Right ventricle myocardium inferior (tissue), 1 donor: Measurements from ENCODE around the gene RNF152. TPM values are rescaled to one million over a fixed set of nuclear protein-coding genes. Genes with fewer than 3 reads are reported as not detected.
"Not testable (repeated sequence)": the region's sequence is repeated elsewhere in the genome, so short reads cannot be mapped to it uniquely, and the experiment has no call there.

Source experiments
- ATAC-seq: fragments of 200-7000 bp; cut with Tn5 transposase; one replicate; pipeline ENCODE4 v1.9.1; 2020; ENCODE audit warnings: mild to moderate bottlenecking, moderate library complexity
- DNase-seq: peaks from one replicate; pipeline ENCODE4 v3.0.0; 2021; ENCODE audit errors: missing footprints
- intact Hi-C: fragments of 100-400 bp; cut with DNase I; formaldehyde crosslinking; loops from one replicate; pipeline ENCODE4 v1.11.0; 2022
- total RNA-seq: library from RNA; stranded (reverse); fragmentation: NEBNext Ultra II Directional; extraction: Animal tissue kit (Norgen Biotek cat#: 25700); gene quantifications from one replicate; pipeline ENCODE4 v1.2.1, GENCODE V29; 2021
- donor health status: DM: no; HTN: yes; CAD: no; lungs with severe emphysema.

Gene RNF152
- total RNA-seq, 1 donor from 2014 or later, result 12.6 TPM

DNA sequence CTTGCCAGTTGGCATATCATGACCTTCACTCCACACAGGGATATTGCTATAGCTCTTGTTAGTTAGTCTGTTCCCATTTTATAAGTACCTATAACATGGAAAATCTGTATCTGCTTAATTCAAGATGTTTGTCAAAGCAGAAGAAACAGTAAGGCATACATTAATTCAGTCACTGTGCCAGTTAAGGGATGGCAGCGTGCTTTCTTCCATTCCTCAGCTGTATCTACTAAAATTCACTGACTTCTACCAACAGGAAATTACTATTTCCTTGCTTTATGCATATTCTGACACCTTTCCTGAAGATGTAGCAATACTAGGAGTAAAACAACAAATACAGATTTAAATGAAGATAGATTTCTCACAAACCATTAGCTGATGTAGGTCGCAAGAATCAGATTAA, 59.9 kb downstream of the RNF152 start:
- intact Hi-C loops, result no loop called here
- DNase-seq (no peak), ATAC-seq (no peak)

DNA sequence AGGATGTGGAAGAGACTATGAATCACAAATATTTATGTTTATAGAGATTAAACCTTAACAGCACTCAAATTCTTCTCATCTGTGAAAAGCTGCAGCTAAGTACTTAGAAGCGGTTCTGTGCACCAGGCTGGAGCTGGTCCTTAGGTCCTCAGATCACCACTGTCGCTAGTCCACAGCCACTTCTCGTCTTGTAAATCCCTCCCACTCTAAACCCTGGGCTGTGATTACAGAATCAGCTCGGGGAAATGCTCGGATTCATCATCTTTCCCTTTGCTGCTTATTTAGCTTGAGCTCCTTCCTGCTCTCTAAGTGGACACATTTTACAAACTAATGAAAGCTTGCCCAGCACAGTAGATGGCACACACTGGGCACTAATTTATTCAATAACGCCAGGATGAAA, 61.7 kb downstream of the RNF152 start:
- intact Hi-C loops, result no loop called here
- ATAC-seq (no peak), DNase-seq (no peak)

DNA sequence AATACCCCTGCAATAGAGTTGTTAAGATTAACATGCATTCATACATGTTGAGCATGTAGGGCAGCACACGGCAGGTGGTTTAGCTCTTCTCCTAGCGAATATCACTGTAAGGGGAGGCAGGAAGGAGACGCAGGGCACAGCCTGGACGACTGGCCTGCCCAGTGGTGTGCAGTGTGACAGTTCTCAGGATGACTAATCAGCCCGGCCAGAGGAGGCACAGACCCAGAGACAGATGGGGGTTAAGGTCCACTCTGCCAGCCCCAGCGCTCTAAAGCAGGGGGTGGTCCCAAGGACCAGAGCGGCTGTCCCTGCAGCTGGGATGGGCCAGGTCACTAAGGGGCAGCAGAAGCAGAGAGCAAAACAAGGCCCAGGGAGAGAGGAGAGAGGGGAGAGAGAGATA, 63.7 kb downstream of the RNF152 start:
- intact Hi-C loops, result no loop called here
- ATAC-seq (no peak), DNase-seq (no peak)

DNA sequence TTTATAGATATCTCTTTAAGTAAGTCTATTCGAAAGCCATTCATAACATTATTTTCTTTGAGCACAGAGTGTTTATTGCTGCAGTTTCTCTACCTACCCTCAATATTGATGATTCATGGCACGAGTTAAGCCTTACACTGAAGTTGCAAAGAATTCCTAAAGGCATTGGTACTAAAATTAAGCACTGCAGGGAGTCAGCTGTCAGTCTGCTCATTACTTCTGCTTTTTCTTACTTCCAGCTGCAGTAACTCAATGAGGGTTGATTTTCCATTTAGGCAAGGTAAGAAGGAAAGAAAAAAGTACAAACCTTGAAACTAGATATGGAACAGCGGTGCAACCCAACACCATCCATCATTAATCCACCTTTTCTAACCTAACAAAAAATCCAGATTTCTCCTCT, 65.2 kb downstream of the RNF152 start:
- intact Hi-C loops, result no loop called here
- DNase-seq (no peak), ATAC-seq (no peak)

DNA sequence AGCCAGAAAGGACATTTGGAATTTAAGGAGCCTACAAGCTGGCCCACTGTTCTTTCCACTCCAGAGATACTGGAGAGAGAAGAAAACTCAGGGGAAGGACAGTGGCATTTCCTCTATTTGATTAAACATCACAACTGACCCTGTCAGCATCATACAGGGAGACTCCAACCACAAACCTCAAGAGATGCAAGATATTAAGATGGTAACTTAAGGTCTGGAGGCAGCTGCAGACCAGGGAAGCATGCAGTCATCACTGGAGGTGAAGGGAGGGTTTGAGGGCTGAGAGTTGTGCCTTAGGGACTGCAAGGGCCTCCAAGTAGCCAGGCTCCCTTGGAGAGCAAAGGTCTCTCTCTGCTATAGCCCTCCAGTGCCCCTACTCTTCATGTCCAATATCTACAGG, 67.4 kb downstream of the RNF152 start:
- no peak for ATAC-seq
- no peak for DNase-seq
- intact Hi-C loops, result no loop called here

DNA sequence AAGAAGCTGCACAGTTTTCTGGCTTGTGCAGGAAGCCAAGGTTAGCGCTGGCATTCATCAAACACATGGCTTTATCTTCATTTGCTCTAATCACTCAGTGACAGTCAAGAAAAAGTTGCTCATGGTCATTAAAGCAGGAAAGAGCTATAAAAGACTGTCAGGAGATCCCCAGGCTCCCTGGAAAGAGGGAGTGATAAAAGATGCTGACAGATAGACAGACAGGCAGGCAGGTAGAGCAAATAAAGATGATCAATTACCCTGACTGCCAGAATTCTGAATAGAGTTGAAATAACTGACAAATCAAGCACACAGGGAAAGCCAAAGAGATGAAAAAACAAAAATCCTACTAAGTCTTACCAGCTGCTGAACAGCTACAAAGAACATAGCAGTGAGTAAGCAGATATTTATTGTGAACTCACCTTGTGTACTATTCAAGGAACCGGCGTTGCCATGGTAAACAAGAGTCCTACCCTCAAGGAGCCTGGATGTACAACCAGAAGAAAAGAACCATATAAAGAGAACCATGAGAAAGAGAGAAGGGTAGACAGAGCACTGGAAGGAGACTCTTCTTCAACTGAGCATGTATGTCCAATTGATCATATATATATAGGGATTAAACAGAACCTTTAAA, 68.0 kb downstream of the RNF152 start:
- ATAC-seq, result no peak

DNA sequence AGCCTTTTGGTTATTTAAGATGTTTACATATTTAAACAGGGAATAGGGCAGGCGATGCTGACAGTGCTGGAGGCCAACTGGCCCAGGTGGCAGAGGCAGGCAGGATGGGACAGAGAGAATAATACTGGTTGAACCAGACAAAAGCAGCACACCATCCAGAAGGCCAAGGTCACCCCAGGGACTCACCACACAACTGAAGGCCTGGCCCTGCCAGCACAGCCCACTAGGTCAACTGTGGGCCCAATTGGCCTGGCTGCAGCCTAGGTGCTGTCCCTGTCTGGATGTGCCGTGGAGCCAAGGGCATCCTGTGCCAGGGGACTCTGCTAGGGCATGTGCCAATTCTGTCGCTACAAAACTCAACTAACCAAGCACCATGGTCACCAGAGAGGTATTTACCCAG, 69.2 kb downstream of the RNF152 start:
- ATAC-seq, result no peak
- no peak for DNase-seq

More for the DNA sequence above, 68.0 kb downstream of the RNF152 start:
- intact Hi-C loops, result no loop called here
- DNase-seq, result no peak

DNA sequence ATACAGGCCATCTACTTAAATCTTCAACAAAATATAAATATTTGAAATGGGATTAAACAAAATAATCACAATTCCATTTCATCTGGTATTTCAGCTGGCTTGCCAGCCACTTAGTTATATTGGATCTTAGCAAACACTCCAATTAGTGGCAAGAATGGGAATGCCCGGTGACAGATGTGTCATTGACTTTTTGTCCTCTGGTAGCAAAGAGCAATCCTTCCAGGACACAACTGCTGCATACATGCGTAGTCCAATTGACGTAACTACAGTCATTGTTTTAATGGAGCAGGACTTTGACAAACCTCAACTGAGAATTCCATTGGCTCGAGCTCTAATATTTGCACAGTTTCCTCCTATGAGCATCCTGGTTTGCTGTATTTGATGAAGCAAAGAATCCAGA, 69.9 kb downstream of the RNF152 start:
- intact Hi-C loops, result no loop called here
- ATAC-seq (no peak), DNase-seq (no peak)

More for the DNA sequence above, 69.2 kb downstream of the RNF152 start:
- intact Hi-C loops, result no loop called here

DNA sequence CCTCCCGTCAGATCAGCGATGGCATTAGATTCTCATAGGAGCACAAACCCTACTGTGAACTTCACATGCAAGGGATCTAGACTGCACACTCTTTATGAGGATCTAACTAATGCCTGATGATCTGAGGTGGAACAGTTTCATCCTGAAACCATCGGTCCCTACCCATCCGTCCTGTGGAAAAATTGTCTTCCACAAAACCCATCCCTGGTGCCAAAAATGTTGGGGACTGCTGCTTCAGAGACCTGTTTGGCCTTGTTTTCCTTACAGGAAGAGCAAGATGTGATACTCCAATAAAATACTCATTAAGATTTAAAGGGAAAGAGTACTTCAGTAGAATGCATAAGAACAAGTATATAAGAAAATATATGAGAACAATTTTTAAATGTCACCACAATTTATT, 71.1 kb downstream of the RNF152 start:
- intact Hi-C loops, result no loop called here
- no peak for DNase-seq
- no peak for ATAC-seq

DNA sequence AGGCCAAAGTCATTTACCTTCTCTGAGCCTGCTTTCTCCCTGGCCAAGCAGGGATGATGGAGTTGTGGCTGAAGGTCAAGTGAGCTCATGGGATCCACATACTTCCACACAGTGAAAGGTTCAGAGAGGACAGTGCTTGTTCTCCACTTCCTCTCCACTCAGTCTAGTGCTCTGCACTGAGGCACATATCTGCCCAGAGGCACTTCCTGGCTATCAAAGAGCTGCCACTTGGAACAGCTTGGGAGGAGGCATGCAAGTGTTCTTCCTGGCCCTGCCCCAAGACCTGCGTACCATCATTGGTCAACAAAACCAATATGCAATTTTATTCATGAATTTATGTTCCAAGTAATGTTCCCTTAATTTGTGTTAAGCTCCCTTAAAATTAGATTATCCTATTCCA, 71.9 kb downstream of the RNF152 start:
- intact Hi-C loops, result no loop called here
- no peak for ATAC-seq
- no peak for DNase-seq

DNA sequence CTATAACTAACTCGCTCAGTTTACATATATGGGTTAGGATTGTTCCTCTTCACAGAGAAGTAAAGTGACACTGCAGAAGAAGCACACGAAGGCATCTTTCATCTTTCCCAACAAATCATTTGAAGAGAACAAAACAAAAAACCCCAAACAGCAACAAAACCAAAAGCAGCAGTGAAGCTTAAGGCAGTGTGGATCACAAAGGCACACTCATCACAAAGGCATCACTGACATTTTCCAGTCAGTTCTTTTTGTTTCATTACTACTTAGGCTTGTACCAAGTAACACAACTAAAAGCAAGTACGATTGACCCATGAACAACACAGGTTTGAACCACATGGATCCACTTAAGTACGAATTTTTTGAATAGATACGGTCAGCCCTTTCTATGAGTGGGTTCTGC, 75.7 kb downstream of the RNF152 start:
- DNase-seq (no peak), ATAC-seq (no peak)
- intact Hi-C loops, result no loop called here

DNA sequence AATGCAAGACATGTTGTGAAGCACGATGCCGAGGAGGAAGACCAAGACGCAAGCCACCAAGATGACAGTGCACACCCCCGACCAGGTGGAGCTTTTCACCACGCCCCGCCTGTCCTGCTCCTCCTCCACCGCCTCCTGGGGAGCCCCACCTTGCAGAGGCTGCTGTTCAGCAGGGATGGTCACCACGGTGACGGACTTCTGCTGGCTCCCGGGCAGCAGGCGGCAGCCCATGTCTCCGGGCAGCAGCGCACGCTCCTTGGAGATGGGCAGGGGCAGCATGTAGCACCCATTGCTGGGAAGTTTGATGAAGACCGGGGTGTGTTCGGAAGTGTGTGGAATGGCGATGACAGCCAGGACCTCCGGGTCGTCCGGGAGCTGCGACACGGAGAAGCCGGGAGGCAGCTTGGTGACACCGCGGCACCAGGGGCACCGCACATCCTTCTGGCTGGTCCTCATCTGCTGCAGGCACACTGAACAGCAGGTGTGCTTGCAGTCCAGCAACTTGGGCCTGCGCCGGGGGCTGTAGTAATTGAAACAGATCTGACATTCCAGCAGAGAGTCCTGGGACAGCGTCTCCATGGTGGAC, 76.8 kb downstream of the RNF152 start:
- no peak for ATAC-seq
- intact Hi-C loops, result no loop called here
- DNase-seq, result no peak

DNA sequence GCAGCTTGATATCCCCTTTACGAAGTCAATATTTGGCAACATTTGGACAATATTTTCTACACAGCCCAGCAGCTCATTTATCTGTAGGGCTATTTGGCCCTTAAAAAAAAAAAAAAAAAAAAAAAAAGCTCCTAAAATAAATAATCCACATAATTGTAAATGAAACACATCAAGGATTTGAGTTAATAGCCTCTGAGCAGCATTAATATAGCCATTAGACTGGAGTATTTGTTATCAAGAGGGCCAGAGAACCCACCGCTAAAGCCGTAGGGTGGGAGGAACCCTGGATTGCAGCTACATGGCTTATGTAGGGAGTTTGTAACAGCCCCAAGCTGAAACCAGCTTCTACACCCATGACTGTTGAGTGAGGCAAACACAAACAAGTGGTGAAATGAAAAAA, 84.5 kb downstream of the RNF152 start:
- DNase-seq (no peak), ATAC-seq (no peak)
- intact Hi-C loops, result no loop called here

DNA sequence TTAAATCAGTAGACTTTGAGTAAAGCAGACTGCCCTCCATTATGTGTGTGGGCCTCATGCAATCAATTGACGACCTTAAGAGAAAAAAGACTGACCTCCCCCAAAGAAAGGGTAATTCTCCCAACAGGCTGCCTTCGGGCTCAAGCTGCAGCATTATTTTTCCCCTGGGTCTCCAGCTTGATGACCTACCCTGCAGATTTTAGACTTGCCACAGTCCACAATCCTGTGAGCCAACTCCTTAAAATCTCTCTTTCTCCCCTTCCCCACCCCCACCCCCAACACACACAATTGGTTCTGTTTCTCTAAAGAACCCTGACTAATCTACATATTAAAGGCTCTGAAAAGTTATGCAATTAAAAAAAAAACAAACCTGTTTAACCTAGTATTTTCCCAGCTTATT, 89.4 kb downstream of the RNF152 start:
- no peak for ATAC-seq
- intact Hi-C loops, result no loop called here
- no peak for DNase-seq

DNA sequence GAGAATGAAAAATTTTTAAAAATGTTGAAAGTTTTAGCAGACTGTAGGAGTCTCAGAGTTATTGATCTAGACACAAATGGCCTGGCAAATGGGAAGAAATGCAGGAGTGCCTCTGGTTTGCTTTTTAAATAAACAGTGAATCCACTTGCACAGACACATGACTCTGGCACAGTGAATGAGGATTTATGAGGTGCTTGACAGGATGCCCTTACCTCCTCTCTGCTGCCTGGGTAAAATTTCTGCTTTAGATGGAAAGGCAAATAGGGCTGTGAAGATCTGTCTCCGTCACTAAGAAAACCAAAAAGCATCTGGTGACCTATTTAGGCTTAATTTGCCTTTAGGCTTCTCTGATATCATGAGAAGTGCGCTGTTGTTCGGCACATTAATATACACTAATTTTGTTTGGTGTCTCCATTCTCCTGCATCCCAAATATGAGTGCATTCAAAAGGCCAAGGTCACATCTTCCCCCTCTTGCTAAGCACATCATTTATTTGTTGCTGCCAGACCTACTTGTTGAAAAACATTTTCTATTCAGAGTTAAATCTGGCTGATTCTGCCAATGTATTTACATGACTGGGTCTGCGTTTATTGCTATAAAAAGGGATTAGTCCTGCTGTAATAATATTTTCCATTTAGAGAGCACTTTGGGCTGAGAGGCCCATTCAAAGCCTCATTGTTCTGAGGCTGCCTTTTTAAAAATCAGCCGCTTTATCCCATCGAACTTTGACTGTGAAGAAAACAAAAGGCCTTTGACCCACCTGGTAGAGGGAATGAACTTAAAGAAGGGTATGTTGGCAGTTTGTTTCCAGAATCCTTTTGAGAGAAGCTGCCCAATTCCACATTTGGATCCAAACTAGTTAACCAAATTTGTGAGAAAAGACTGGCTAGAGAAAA, 94.9 kb downstream of the RNF152 start:
- ATAC-seq (no peak), DNase-seq (no peak)
- intact Hi-C loops, result no loop called here

DNA sequence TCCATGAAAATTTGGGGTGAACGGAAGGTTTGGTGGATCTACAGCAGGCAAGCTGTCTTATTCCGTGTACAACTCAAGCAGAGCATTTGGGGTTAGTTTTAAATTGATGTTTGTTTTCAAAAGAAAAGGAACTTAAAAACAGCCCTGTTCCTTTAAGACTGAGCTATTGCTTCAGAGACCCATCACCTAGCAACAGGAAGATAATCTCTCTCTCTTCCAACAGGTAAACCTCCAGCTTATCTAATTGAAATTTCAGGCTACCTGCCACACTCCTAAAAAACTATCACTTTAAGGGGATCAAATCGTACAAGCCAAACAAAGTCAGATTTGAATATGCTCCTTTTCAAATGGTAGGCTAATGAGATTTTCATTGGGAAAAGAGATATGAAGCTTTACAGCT, 101.8 kb downstream of the RNF152 start:
- ATAC-seq, result no peak
- intact Hi-C loops, result no loop called here

DNA sequence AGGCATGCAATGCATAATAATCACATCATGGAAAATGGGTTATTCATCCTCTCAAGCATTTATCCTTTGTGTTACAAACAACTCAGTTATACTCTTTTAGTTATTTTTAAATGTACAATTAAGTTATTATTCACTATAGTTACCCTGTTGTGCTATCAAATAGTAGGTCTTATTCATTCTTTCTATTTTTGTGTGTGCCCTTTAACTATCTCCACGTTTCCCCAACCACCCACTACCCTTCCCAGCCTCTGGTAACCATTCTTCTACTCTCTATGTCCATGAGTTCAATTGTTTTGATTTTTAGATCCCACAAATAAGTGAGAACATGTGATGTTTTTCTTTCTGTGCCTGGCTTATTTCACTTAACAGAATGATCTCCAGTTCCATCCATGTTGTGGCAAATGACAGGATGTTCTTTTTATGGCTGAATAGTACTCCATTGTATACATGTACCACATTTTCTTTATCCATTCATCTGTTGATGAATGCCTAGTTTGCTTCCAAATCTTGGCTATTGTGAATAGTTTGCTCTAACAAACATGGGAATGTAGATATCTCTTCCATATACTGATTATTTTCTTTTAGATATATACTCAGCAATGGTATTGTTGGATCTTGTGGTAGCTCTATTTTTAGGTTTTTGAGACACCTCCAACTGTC, 105.7 kb downstream of the RNF152 start:
- ATAC-seq, intact Hi-C loops, DNase-seq: not testable (repeated sequence)

More for the DNA sequence above, 101.8 kb downstream of the RNF152 start:
- no peak for DNase-seq

DNA sequence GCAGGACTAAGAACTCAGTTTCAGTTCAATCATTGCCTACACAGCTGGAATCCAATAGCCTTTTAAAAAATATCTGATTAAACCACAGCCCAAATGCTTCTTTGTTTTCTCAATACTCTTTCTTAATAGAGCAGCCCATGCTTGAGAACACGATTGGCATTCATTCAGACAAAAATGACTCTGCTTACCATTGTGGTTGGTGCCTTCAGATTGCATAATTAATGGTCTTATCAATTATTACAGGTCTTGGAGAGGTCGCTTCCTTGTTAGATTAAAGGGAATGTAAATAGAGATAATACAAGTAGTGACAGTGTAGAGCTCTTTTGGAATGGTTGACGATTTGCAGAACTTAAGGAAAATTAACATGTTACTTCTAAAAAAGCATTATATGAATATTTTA, 107.2 kb downstream of the RNF152 start:
- intact Hi-C loops, result no loop called here
- DNase-seq (no peak), ATAC-seq (no peak)

DNA sequence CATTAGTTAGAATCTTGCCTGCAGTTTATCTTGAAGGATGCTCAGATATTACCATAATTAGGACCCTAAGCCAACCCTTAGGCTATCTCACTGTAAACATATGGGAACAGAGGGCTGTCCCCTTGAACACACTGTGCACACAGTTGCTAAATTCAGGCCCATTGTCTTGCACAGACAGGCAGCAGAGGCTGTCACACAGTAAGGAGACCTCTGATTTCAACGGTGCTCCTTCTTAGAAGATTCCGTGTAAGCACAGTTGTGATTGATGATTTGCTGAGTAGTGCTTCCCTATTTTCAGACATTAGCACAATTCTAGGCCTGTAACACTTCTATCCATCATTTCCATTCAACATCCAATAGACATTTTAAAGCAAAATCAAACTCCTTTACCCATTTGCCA, 108.0 kb downstream of the RNF152 start:
- DNase-seq, result no peak
- ATAC-seq, result no peak
- intact Hi-C loops, result no loop called here

DNA sequence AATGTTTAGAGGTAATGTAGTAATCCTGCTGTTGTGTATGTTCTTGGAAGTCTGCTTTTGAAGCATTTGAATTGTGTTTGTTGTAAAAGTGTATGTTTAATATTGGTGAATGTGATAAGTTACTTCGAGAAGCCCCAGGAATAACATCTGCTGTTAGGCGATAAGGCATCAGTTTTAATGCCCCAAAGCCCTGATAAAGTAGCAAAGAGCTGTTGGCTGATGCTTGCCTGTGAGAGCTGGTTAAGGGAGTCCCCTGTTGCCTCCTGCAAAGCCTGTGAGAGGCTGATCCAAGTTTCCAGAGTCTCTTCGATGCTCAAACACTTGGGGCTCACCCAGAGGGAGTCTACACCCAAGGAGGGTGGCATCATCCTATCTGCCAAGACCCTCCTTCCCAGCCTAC, 110.3 kb downstream of the RNF152 start:
- intact Hi-C loops, result no loop called here
- no peak for ATAC-seq
- DNase-seq, result no peak
